ENCODE measurements around the gene HNRNPL.
"Not testable (repeated sequence)": the region's sequence is repeated elsewhere in the genome, so short reads cannot be mapped to it uniquely, and the experiment has no call there.

Gene HNRNPL

DNA sequence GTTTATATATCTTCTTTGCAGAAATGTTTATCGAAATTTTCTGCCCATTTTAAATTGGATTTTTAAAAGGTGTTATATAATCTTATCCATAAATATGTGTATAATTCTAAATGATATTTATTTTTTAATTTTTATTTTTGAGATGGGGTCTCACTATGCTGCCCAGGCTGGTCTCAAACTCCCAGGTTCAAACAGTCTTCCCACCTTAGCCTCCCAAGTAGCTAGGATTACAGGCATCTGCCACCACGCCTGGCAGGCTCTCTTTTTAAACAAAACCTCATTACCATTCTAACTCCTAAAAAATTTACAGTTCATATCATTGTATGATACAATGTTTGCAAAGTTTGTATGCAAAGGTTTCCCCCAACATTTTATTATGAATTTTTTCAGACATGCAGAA is 53.6 kb downstream of the HNRNPL start:
- DNase-seq: no peak

DNA sequence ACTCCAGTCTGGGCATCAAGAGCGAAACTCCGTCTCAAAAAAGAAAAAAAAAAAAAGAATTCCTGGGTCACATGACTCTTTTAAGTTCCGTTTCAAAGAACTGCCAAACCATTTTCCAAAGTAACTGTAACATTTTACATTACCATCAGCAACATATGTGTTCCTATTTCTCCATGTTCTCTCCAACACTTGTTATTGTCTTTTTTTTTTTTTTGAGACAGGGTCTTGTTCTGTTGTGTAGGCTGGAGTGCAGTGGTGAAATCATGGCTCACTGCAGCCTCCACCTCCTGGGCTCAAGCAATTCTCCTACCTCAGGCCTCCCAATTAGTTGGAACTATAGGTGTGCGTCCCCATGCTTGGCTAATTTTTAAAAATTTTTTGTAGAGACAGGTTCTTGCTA is 54.2 kb downstream of the HNRNPL start:
- DNase-seq: no peak

DNA sequence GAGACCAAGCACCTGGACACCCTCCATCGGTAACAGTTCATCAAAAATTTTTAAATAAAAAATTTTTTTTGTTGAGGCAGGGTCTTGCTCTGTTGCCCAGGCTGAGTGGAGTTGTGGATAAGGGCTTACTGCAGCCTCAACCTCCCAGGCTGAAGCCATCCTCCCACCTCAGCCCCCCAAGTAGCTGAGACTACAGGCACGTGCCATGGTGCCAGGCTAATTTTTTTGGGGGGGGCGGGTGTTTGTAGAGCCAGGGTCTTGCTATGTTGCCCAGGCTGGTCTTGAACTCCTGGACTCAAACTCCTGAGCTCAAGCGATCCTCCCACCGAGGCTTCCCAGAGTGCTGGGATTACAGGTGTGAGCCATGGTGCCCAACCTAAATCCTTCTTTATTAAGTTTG is 56.1 kb downstream of the HNRNPL start:
- DNase-seq: no peak

DNA sequence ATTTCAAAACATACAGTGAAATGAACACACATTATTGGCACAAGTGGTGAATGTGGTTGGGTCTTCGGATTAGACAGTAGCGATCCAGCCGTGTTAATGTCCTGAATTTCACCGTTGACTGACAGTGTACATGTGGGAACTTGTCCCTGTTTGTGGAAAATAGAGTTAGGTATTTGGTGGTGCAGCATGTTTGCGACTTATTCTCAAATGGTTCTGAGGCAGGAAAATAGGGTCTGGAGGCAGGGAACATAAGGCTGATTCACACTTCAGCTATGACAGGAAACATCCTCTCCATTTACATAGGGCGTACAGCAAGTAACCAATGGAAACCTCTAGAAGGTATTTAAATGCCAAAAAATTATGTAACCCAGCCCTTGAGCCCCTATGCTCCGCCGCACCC is 56.6 kb downstream of the HNRNPL start:
- no peak for DNase-seq

DNA sequence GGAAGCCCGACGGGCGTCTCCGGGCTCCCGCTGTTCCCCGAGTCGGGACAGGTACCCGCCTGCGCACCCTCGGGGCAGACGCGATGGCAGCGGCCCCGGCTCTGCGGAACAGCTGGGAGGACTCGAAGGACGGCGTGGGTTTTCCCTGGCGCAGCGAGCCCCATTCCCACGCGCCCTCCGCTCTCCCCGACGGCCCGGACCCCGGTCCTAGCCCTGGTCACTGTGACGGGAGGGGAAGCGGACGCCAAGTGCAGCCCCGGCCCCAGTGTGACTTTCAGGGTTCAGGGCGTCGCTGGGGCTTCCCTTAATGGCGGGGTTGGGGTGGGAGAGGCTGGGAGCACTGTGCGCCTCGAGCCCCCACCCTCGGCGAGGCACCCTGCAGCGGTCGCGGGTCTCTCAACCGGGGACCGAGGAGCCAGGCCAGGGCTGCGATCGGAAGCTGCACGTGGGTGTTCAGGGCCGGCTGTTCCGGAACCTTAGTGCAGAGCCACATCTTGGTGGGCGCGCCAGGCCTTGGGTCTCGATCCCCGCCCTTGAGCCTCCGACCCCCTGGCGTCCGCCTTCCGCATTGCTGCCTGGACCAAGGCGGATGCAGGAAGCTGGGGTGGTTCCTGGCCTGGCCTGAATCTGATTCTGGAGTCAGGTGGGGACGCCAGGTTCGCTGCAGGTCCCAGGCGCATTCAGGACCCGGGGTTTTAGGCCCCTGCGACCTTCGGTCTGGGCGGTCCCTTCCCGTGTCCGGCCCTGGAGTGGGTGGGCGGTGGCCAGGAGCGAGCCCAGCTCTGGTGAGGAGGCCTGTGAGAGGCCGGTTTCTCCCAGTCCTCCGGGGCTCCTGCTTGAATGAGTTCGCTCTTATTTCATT is 57.3 kb downstream of the HNRNPL start:
- peak; percentile 37 for DNase-seq

DNA sequence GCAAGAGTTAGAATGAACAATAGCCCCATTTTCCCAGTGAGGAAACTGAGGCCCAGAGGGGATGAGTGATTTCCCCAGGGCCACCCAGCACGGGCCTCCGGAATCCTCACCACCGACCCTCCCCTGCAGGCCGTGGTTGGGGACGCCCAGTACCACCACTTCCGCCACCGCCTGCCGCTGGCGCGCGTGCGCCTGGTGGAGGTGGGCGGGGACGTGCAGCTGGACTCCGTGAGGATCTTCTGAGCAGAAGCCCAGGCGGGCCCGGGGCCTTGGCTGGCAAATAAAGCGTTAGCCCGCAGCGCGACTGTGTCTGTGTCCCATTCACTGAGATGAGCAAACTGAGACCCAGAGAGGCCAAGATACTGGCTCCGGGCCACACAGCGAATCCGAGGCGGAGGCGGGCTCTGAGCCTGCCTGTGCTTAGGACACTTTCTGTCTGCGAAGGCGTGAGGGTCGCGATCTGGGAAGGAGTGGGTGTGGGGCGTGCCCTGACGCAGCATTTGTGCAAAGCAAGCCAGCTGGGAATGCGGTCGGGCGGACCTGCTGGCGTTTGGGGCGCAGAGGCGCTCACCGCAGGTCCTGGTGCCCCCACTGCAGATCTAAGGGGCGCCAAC is 58.2 kb downstream of the HNRNPL start:
- not testable (repeated sequence) for DNase-seq

DNA sequence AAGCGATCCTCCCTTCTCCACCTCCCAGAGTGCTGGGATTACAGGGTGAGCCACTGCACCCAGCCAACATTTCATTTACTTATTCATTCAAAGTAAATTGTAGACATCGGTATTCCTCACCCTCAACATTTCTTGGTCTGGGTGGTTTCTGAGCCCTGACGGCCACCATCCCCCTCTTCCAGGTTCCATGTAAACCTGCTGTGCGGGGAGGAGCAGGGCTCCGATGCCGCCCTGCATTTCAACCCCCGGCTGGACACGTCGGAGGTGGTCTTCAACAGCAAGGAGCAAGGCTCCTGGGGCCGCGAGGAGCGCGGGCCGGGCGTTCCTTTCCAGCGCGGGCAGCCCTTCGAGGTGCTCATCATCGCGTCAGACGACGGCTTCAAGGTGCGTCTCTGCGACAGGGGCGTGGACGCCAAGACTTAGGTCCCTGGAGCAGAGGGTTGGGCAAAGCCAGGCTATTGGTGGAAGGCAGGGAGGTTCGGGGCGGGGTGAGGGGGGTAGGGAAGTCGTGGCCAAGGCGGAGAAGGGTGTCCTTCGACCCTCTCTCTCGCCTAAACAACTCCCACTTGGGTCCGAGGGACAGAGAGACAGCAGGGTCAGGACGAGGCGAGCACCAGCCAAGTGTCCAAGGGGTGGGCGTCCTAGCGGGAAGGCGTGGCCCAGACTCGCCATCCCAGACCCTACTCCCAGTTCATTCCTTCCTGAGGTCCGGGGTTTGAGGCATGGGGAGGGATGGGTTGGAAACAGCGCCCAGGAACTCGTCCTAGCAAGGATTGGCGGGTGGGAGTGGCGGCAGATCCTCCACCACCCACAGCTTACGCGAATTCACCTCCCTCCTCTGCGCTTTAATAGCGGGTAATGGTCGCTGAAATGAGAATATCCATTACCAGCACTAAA is 59.0 kb downstream of the HNRNPL start:
- not testable (repeated sequence) for DNase-seq

DNA sequence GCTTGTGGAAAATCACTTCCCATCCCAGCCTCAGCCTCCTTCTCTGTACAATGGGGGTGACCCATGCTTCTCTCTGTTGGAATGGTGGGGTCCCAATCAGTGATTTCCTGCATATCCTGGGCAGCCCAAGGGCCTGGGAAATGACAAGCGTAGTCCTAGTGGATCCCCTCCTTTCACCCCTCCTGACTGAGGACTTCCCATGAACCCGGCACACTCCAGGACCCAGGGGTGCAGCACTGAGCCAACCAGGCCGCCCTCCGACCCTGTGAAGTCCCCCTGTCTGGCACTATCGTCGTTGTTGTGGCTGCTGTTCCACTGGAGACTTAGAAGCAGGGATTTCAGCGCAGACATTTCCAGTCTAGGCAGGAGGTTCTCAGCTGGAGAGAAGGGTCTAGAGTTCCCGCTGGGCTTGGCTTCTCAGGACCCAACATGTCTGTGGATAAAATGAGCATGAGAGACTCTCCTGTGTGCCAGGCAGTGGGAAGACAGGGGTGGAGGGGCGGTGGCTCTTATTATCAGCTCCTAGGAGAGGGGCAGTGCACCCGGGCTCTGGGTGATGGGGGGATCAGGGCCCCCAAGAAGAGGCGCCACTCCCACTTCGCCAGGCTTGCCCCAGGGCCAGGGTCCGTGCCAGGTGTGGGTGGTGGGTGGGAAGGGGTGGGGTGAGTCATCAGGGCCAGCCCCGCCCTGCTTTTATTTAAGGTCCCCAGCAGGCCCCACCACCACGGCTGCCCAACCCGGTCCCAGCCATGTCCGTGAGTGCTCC is 61.1 kb downstream of the HNRNPL start, which contains the start of gene LGALS7B:
Gene LGALS7B, plus strand, starts transcription at position 723 of the 766 bp plus-strand sequence. Its CDS starts 27 bp downstream, at position 750.
- no peak for DNase-seq

DNA sequence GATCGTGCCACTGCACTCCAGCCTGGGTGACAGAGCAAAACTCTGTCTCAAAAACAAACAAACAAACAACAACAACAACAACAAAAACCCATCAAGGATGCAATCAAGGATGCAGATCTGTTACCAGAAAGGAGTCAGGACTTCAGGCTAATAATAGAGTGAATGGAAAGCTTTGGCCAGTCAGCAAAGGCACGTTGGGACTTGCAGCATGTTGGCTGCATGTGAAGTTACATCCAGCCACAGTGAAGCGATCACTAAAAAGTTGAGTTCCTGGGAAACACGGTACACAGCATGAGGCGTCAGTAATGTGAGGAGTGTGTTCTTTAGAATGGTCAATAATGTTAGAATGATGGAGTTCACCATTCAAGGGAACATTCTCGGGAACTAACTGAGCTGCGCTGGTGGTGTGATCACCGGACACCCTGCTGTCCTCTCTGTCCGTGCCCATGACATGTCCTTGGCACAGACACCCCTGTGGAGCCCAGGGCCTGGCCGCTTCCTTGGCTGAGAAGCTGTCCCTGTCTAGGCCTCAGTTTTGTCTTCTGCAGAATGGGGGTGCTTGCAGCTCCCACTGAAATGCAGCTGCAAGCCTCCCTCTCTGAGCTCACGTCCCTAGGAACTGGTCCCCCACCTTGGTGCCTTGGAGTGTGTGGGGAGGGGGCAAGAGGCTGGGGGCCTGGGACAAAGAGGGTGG is 63.1 kb downstream of the HNRNPL start:
- DNase-seq: no peak
